ENCODE measurements around the gene IGHMBP2. TPM values are rescaled to one million over a fixed set of nuclear protein-coding genes. Genes with fewer than 3 reads are reported as not detected.

Gene IGHMBP2
- 5.9 TPM for polyA plus RNA-seq (2013, experiment 1 of 2)
- 5.1 TPM for polyA plus RNA-seq (2013, experiment 2 of 2)

DNA sequence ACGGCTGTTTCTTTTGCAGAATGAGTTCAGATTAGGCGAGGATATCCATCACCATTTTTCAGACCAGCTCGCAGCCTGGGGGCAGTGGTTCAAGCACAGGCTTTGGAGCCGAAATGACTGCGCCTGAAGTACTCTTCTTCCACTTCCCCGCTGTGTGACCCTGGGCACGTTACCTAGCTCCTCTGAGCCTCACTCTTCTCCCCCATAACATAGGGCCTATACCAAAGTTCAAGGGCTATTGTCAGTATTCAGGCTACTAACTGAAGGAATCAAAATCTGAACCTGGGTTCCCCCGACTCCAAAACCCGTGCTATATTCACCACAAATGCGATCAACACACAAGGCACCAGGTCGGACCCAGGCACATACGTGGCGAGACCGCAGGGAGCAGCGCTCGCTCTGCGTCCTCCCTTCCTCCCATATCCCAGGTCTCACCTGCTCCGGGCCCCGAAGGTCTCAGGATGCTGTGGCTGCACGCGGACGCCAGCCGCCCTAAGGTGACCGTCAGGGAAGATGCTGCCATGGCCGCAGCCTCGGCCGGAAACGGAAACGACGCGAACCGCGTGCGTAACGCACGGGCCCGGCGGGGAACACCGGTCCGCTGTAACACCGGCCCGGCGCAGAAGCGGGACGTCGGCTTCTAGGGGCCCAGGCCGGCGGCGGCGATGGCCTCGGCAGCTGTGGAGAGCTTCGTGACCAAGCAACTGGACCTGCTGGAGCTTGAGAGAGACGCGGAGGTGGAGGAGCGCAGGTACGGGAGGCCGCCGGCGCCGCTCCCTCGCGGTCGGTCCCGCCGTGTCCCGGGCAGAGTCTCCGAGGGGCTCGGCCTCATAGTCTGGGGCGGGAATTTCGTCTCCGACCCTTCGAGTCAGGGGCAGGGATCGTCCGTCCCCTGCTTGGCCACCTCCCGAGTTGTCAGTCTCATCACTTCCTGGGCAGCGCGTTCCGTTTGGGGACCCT is at the start of gene IGHMBP2, which contains the start of gene MRPL21:
TSS of gene IGHMBP2 (plus strand) at position 604 of the 960 bp plus-strand sequence. CDS start at position 666, 62 bp downstream.
TSS of gene MRPL21 (minus strand) at position 545 of the 960 bp plus-strand sequence. CDS start at position 523, 22 bp downstream.
- peak within 1 kb of the TSS; percentile 88 for H3K4ac ChIP-seq (ENCODE audit: low read depth in 1 of 2, low read length in 2 of 2)
- H3K4me3 ChIP-seq (ENCODE audit: insufficient read depth in 1 of 2, low read depth in 1 of 2, low read length in 2 of 2) = peak within 1 kb of the TSS; percentile 90 to 94
- peak within 1 kb of the TSS; percentile 97 for H2AFZ ChIP-seq (ENCODE audit: low read depth, low read length)
- WGBS = under 1% methylated on average over 78 of the region's 78 CpGs
- H4K91ac ChIP-seq (ENCODE audit: low read length) = peak within 1 kb of the TSS; percentile 73
- H3K9ac ChIP-seq (ENCODE audit: low read length) = peak within 1 kb of the TSS; percentile 94
- peaks cover 43% of the 10 kb centered on the region for H3K79me1 ChIP-seq (replicated peaks; ENCODE audit: low read length, poor library complexity, severe bottlenecking)
- no peak within 1 kb of the TSS for H2BK15ac ChIP-seq (ENCODE audit: low read depth, poor library complexity, severe bottlenecking)
- H3K23ac ChIP-seq (ENCODE audit: low read length in 2 of 2) = peak within 1 kb of the TSS in 1 of 2 experiments; percentile 16
- no peaks in the 10 kb centered on the region for H3K27me3 ChIP-seq (ENCODE audit: control insufficient read depth in 1 of 2, insufficient read depth in 1 of 2, low read length in 2 of 2)
- H2BK12ac ChIP-seq (ENCODE audit: low read length in 2 of 2) = peak within 1 kb of the TSS in 1 of 2 experiments; percentile 73
- H3K4me2 ChIP-seq (ENCODE audit: low read length, poor library complexity, severe bottlenecking) = peak within 1 kb of the TSS; percentile 88
- peaks cover 10% of the 10 kb centered on the region for H3K4me1 ChIP-seq (ENCODE audit: control insufficient read depth, insufficient read depth, low read depth, low read length)
- peak within 1 kb of the TSS; percentile 95 for H4K8ac ChIP-seq (ENCODE audit: low read length)
- H3K14ac ChIP-seq (ENCODE audit: low read length in 2 of 2) = peak within 1 kb of the TSS in 1 of 2 experiments; percentile 94
- H3K9me3 ChIP-seq (ENCODE audit: control insufficient read depth, low read length) = no peaks in the 10 kb centered on the region
- peak within 1 kb of the TSS; percentile 3 for H3K27ac ChIP-seq (ENCODE audit: low read length, poor library complexity, severe bottlenecking)
- peak within 1 kb of the TSS; percentile 43 for H2AK5ac ChIP-seq (ENCODE audit: low read length, severe bottlenecking)
- peak; percentile 87 for DNase-seq
- no peak within 1 kb of the TSS for H2BK5ac ChIP-seq (ENCODE audit: low read depth, low read length, poor library complexity, severe bottlenecking)
- peak within 1 kb of the TSS; percentile 85 to 87 for H3K18ac ChIP-seq (ENCODE audit: low read depth in 1 of 2, low read length in 2 of 2)
- peak within 1 kb of the TSS; percentile 12 for H2BK120ac ChIP-seq (ENCODE audit: low read depth, low read length)
- H3K36me3 ChIP-seq (ENCODE audit: control insufficient read depth in 1 of 2, insufficient read depth in 2 of 2, low read depth in 1 of 2, low read length in 2 of 2) = peaks cover 32 to 34% of the 10 kb centered on the region in 2 experiments

DNA sequence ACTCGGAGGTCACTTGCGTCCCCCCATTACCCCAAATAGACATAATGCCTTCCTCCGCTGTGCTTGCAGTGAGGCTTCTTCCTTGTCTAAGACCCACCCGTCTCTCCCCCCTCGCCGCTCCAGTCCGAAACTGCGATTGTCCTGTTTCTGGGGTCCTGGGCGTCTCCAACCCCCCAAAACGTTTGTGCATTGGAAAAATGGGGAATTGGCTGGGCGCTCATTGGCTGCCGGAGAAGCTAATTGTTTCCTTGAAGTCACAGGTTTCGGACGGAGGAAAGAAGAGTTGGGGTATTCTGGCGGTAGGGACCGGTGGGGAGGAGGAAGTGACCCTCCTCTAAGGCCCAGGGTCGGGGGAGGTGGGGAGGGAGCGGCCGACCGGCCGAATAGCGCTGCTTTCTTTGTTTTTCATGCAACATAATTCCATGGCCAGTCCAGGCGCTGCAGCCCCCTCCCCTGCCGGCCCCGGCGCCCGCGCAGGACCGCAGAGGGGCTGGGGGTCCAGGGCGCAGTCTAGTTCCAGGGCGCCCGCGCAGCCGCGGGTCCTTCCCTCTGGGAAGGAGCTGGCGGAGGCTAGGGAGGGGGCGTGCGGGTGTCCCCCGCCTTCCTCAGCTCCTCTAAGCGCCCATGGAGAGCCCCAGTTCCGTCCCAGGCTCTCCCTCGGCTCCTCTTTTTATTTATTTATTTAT is 49.3 kb upstream of the IGHMBP2 start:
- peak overlapping the region; percentile 65 for H3K9ac ChIP-seq (ENCODE audit: low read length)
- no peak overlapping the region for H2BK15ac ChIP-seq (ENCODE audit: low read depth, poor library complexity, severe bottlenecking)
- peaks cover 12% of the 10 kb centered on the region for H3K4me1 ChIP-seq (ENCODE audit: control insufficient read depth, insufficient read depth, low read depth, low read length)
- no peak overlapping the region for H2BK120ac ChIP-seq (ENCODE audit: low read depth, low read length)
- no peak overlapping the region for H3K18ac ChIP-seq (ENCODE audit: low read depth in 1 of 2, low read length in 2 of 2)
- no peak overlapping the region for H3K14ac ChIP-seq (ENCODE audit: low read length in 2 of 2)
- no peak overlapping the region for H3K4ac ChIP-seq (ENCODE audit: low read depth in 1 of 2, low read length in 2 of 2)
- H3K36me3 ChIP-seq (ENCODE audit: control insufficient read depth in 1 of 2, insufficient read depth in 2 of 2, low read depth in 1 of 2, low read length in 2 of 2) = no peaks in the 10 kb centered on the region
- H2AK5ac ChIP-seq (ENCODE audit: low read length, severe bottlenecking) = no peak overlapping the region
- no peaks in the 10 kb centered on the region for H3K9me3 ChIP-seq (ENCODE audit: control insufficient read depth, low read length)
- peak overlapping the region; percentile 36 for H2AFZ ChIP-seq (ENCODE audit: low read depth, low read length)
- H4K91ac ChIP-seq (ENCODE audit: low read length) = no peak overlapping the region
- peak overlapping the region in 1 of 2 experiments; percentile 75 for H3K23ac ChIP-seq (ENCODE audit: low read length in 2 of 2)
- H3K27me3 ChIP-seq (ENCODE audit: control insufficient read depth in 1 of 2, insufficient read depth in 1 of 2, low read length in 2 of 2) = peaks cover 25 to 36% of the 10 kb centered on the region in 2 experiments
- no peak for DNase-seq
- no peak overlapping the region for H3K27ac ChIP-seq (ENCODE audit: low read length, poor library complexity, severe bottlenecking)
- no peaks in the 10 kb centered on the region for H3K79me1 ChIP-seq (replicated peaks; ENCODE audit: low read length, poor library complexity, severe bottlenecking)
- no peak overlapping the region for H4K8ac ChIP-seq (ENCODE audit: low read length)
- peak overlapping the region in 1 of 2 experiments; percentile 83 for H3K4me3 ChIP-seq (ENCODE audit: insufficient read depth in 1 of 2, low read depth in 1 of 2, low read length in 2 of 2)
- no peak overlapping the region for H2BK12ac ChIP-seq (ENCODE audit: low read length in 2 of 2)
- H2BK5ac ChIP-seq (ENCODE audit: low read depth, low read length, poor library complexity, severe bottlenecking) = no peak overlapping the region
- H3K4me2 ChIP-seq (ENCODE audit: low read length, poor library complexity, severe bottlenecking) = peak overlapping the region; percentile 9
- WGBS = 13% methylated on average over 22 of the region's 42 CpGs

DNA sequence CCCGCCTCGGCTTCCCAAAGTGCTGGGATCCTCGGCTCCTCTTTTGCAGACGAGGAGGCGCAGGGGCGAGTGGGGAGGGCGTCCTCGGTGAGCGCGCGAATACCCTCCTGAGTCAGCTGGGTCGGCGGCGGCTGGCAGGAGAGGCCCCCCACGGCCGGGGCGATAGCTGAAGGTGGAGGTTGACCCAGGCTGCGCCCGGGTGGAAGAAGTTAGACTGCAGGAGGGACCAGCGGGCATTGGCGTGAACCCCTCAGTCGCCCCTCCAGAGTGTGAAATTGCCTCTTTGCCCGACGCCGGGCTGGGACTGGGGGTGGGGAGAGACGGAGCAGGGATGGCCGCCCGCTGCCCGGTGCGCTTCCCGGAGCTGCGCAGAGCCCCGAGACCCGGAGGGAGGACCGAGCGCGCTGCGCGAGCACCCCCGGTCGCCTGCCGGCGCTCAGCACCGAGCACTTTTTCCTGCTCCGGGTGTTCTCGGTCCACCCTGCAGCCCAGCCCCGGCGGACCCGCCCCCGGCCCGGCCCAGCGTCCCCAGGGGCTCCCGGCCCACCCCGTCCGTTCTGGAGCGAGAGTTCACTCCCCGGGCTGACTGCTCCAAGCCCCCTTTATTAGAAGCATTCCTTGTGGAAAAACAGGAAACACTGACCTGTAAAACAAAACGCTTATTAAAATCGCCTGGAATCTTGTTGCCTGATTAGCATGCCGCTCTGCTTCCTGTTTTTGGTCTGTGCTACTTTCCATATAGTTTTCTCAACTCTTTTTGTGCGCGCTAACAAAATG is 48.3 kb upstream of the IGHMBP2 start:
- no peaks in the 10 kb centered on the region for H3K9me3 ChIP-seq (ENCODE audit: control insufficient read depth, low read length)
- H3K36me3 ChIP-seq (ENCODE audit: control insufficient read depth in 1 of 2, insufficient read depth in 2 of 2, low read depth in 1 of 2, low read length in 2 of 2) = no peaks in the 10 kb centered on the region
- no peak overlapping the region for H2AK5ac ChIP-seq (ENCODE audit: low read length, severe bottlenecking)
- H3K9ac ChIP-seq (ENCODE audit: low read length) = peak overlapping the region; percentile 65
- peak overlapping the region; percentile 78 for H4K8ac ChIP-seq (ENCODE audit: low read length)
- H2BK12ac ChIP-seq (ENCODE audit: low read length in 2 of 2) = peak overlapping the region in 1 of 2 experiments; percentile 61
- H4K91ac ChIP-seq (ENCODE audit: low read length) = peak overlapping the region; percentile 31
- no peak for DNase-seq
- H3K79me1 ChIP-seq (replicated peaks; ENCODE audit: low read length, poor library complexity, severe bottlenecking) = no peaks in the 10 kb centered on the region
- peak overlapping the region; percentile 20 to 61 for H3K4ac ChIP-seq (ENCODE audit: low read depth in 1 of 2, low read length in 2 of 2)
- peak overlapping the region; percentile 90 for H3K4me2 ChIP-seq (ENCODE audit: low read length, poor library complexity, severe bottlenecking)
- H2BK15ac ChIP-seq (ENCODE audit: low read depth, poor library complexity, severe bottlenecking) = peak overlapping the region; percentile 91
- no peak overlapping the region for H2BK120ac ChIP-seq (ENCODE audit: low read depth, low read length)
- H3K27me3 ChIP-seq (ENCODE audit: control insufficient read depth in 1 of 2, insufficient read depth in 1 of 2, low read length in 2 of 2) = peaks cover 25 to 36% of the 10 kb centered on the region in 2 experiments
- H3K14ac ChIP-seq (ENCODE audit: low read length in 2 of 2) = peak overlapping the region in 1 of 2 experiments; percentile 88
- H3K4me3 ChIP-seq (ENCODE audit: insufficient read depth in 1 of 2, low read depth in 1 of 2, low read length in 2 of 2) = peak overlapping the region; percentile 41 to 83
- H3K23ac ChIP-seq (ENCODE audit: low read length in 2 of 2) = peak overlapping the region in 1 of 2 experiments; percentile 20
- H2AFZ ChIP-seq (ENCODE audit: low read depth, low read length) = peak overlapping the region; percentile 54
- H3K27ac ChIP-seq (ENCODE audit: low read length, poor library complexity, severe bottlenecking) = no peak overlapping the region
- peaks cover 12% of the 10 kb centered on the region for H3K4me1 ChIP-seq (ENCODE audit: control insufficient read depth, insufficient read depth, low read depth, low read length)
- no peak overlapping the region for H2BK5ac ChIP-seq (ENCODE audit: low read depth, low read length, poor library complexity, severe bottlenecking)
- 7% methylated on average over 50 of the region's 62 CpGs for WGBS
- peak overlapping the region; percentile 53 to 64 for H3K18ac ChIP-seq (ENCODE audit: low read depth in 1 of 2, low read length in 2 of 2)
